ENCODE measurements around the gene EIF5A. TPM values are rescaled to one million over a fixed set of nuclear protein-coding genes. Genes with fewer than 3 reads are reported as not detected.

Gene EIF5A
- total and polyA plus RNA-seq, 4 donors: 198 to 280 (median 228) TPM

DNA sequence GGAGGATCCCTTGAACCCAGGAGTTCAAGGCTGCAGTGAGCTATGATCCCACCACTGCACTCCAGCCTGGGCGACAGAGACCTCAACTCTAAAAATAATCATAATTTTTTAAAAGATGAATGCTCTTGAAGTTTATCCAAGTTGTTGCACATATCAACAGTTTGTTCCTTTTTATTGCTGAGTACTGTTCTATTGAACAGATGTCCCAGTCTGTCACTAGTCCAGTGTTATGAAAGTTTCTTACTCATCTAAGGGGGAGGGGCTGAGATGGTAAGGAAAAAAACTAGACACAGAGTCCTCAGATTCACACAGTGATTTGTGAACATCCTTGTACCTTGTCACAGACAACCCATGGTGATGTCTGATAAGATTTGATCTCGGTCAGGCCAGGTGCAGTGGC, 32.8 kb downstream of the EIF5A start:
- ATAC-seq (ENCODE audit: low FRiP score): no peak
- DNase-seq: no peak
- WGBS, 2 donors: 72 to 75% methylated on average over 2 of the region's 2 CpGs
- intact Hi-C loops (cut with DNase I): no loop called here
- Histone ChIP-seq H3K27me3 (ENCODE audit: control insufficient read depth in 1 of 2, insufficient read depth in 2 of 2, low read length in 1 of 2) (no peaks in the 10 kb centered on the region), H3K27ac (ENCODE audit: low read depth in 1 of 2, low read length in 2 of 2) (no peak overlapping the region), H3K4me1 (ENCODE audit: control insufficient read depth in 1 of 2, insufficient read depth in 2 of 2, low read length in 2 of 2) (no peaks in the 10 kb centered on the region), H3K36me3 (ENCODE audit: control insufficient read depth in 1 of 2, insufficient read depth in 2 of 2, low read length in 1 of 2) (no peaks in the 10 kb centered on the region), H3K4me3 (ENCODE audit: low read length in 2 of 2) (no peak overlapping the region), H3K9me3 (ENCODE audit: control insufficient read depth, low read length) (no peaks in the 10 kb centered on the region)

- 93% methylated on average over 13 of the region's 13 CpGs for WGBS, 2 donors
- no peak overlapping the region for H3K4me3 ChIP-seq (ENCODE audit: low read length in 2 of 2)
- H3K27ac ChIP-seq (ENCODE audit: low read depth in 1 of 2, low read length in 2 of 2): no peak overlapping the region
- H3K36me3 ChIP-seq (ENCODE audit: control insufficient read depth in 1 of 2, insufficient read depth in 2 of 2, low read length in 1 of 2): no peaks in the 10 kb centered on the region
- intact Hi-C loops (cut with DNase I): no loop called here
- ATAC-seq (ENCODE audit: low FRiP score) (no peak), DNase-seq (no peak)
- H3K9me3 ChIP-seq (ENCODE audit: control insufficient read depth, low read length): no peaks in the 10 kb centered on the region
- H3K4me1 ChIP-seq (ENCODE audit: control insufficient read depth in 1 of 2, insufficient read depth in 2 of 2, low read length in 2 of 2): no peaks in the 10 kb centered on the region
- H3K27me3 ChIP-seq (ENCODE audit: control insufficient read depth in 1 of 2, insufficient read depth in 2 of 2, low read length in 1 of 2): no peaks in the 10 kb centered on the region
Observed at GRCh38 chr17:7341842-7342241, 34.4 kb downstream of the EIF5A start.

DNA sequence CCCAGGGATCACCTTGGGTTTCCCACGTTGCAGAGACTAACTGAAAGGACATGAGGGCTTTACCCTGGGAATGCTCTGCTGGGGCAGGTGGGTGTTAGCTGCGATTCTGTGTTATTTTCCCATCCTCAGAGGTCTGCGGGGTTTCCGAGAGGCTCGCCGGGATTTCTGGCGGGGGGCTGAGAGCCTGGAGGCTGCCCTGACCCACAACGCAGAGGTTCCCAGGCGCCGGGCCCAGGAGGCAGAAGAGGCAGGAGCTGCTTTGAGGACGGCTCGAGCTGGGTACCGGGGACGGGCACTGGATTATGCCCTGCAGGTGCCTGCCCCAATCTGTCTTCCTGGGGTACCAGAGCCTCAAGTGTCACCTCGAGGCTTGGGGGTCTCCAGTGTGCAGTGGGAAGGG, 35.8 kb downstream of the EIF5A start:
- 71 to 72% methylated on average over 15 of the region's 15 CpGs for WGBS, 2 donors
- intact Hi-C loops (cut with DNase I): no loop called here
- DNase-seq (peak in 1 of 2 donors; percentile 46), ATAC-seq (ENCODE audit: low FRiP score) (no peak)
- Histone ChIP-seq H3K27me3 (ENCODE audit: control insufficient read depth in 1 of 2, insufficient read depth in 2 of 2, low read length in 1 of 2) (no peaks in the 10 kb centered on the region), H3K4me3 (ENCODE audit: low read length in 2 of 2) (no peak overlapping the region), H3K27ac (ENCODE audit: low read depth in 1 of 2, low read length in 2 of 2) (no peak overlapping the region), H3K4me1 (ENCODE audit: control insufficient read depth in 1 of 2, insufficient read depth in 2 of 2, low read length in 2 of 2) (no peaks in the 10 kb centered on the region), H3K9me3 (ENCODE audit: control insufficient read depth, low read length) (no peaks in the 10 kb centered on the region), H3K36me3 (ENCODE audit: control insufficient read depth in 1 of 2, insufficient read depth in 2 of 2, low read length in 1 of 2) (no peaks in the 10 kb centered on the region)

- no peaks in the 10 kb centered on the region for H3K27me3 ChIP-seq (ENCODE audit: control insufficient read depth in 1 of 2, insufficient read depth in 2 of 2, low read length in 1 of 2)
- no peaks in the 10 kb centered on the region for H3K36me3 ChIP-seq (ENCODE audit: control insufficient read depth in 1 of 2, insufficient read depth in 2 of 2, low read length in 1 of 2)
- H3K4me3 ChIP-seq (ENCODE audit: low read length in 2 of 2): no peak overlapping the region
- H3K4me1 ChIP-seq (ENCODE audit: control insufficient read depth in 1 of 2, insufficient read depth in 2 of 2, low read length in 2 of 2): no peaks in the 10 kb centered on the region
- H3K9me3 ChIP-seq (ENCODE audit: control insufficient read depth, low read length): no peaks in the 10 kb centered on the region
- intact Hi-C loops (cut with DNase I): loop anchor here in 1 of 2 donors (5.0 kb wide), 1 partner anchor 65 kb away; the partner anchor contains the start of gene SLC2A4
- DNase-seq: no peak
- WGBS, 2 donors: 53 to 58% methylated on average over 18 of the region's 18 CpGs
- no peak overlapping the region for H3K27ac ChIP-seq (ENCODE audit: low read depth in 1 of 2, low read length in 2 of 2)
- ATAC-seq (ENCODE audit: low FRiP score): no peak
Observed at GRCh38 chr17:7346761-7347614, 39.6 kb downstream of the EIF5A start.

DNA sequence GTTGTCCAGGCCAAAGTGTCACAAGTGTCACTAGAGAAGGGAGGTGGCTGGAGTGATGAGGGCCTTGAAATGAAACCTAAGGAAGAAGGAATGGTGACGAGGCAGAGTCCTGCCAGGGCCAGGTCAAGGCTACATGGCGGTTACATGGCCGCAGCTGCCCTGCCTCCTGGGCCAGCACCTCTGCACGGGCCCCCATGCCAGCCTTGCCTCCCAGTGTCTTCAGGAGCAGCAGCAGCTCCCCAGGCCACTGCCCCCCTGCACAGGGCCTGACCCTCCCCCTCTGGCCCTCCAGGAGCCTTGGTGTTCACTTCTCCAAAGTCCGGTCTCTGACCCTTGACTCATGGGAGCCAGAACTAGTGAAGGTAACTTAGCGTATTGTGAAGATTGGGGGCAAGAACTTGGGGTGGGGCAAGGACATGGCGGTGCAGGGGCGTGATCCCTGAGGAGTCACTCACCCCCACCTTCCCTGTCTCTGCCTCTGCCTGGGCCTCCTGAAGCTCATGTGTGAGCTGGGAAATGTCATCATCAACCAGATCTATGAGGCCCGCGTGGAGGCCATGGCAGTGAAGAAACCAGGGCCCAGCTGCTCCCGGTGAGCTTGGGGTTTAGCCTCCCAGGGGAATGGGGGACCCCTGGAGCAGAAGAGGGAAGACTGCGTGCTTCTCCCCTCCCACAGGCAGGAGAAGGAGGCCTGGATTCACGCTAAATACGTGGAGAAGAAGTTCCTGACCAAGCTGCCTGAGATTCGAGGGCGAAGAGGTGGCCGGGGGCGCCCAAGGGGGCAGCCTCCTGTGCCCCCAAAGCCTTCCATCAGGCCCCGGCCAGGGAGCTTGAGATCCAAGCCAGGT, 40.4 kb downstream of the EIF5A start:
- Histone ChIP-seq H3K9me3 (ENCODE audit: control insufficient read depth, low read length) (no peaks in the 10 kb centered on the region), H3K36me3 (ENCODE audit: control insufficient read depth in 1 of 2, insufficient read depth in 2 of 2, low read length in 1 of 2) (no peaks in the 10 kb centered on the region), H3K27ac (ENCODE audit: low read depth in 1 of 2, low read length in 2 of 2) (no peak overlapping the region), H3K27me3 (ENCODE audit: control insufficient read depth in 1 of 2, insufficient read depth in 2 of 2, low read length in 1 of 2) (no peaks in the 10 kb centered on the region), H3K4me1 (ENCODE audit: control insufficient read depth in 1 of 2, insufficient read depth in 2 of 2, low read length in 2 of 2) (no peaks in the 10 kb centered on the region), H3K4me3 (ENCODE audit: low read length in 2 of 2) (no peak overlapping the region)
- DNase-seq (no peak), ATAC-seq (ENCODE audit: low FRiP score) (no peak)
- intact Hi-C loops (cut with DNase I): loop anchor here (2.0 to 5.0 kb wide), 2 partner anchors 17 to 66 kb away; partner anchors contain the start of gene SLC2A4 (in 1 of the 2)
- 60 to 65% methylated on average over 19 of the region's 19 CpGs for WGBS, 2 donors

DNA sequence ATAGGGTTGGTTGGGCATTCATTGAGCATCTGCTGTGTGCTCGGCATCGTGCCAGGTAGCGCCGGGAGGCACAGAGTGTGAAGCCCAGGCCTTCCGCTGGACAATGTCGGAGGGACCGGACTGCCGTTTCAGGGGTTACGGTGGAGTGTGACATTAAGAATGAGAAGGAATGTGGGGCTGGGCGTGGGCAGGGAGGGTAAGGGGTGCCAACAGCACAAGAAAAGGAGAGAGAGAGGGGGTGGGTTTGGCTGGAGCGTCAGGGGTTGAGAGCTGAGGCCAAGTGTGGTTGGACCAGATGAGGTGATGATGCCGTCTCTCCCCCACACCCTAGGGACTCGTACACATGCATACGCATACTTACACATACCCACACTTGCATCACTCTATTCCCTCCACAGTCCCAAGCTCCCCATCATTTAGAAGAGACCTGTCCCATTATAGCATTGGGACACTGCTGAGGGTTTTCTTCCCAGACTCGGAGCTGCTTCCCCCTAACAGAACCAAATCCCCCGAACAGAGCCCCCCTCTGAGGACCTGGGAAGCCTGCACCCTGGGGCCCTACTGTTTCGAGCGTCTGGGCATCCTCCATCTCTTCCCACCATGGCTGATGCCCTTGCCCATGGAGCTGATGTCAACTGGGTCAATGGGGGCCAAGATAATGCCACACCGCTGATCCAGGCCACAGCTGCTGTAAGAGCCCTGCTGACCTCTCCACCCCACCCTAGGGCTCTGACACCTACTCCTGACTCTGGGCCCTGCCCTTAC, 41.2 kb downstream of the EIF5A start:
- no peak for DNase-seq
- Histone ChIP-seq H3K9me3 (ENCODE audit: control insufficient read depth, low read length) (no peaks in the 10 kb centered on the region), H3K4me3 (ENCODE audit: low read length in 2 of 2) (no peak overlapping the region), H3K27ac (ENCODE audit: low read depth in 1 of 2, low read length in 2 of 2) (no peak overlapping the region), H3K4me1 (ENCODE audit: control insufficient read depth in 1 of 2, insufficient read depth in 2 of 2, low read length in 2 of 2) (peaks cover 0 to 7% of the 10 kb centered on the region in 2 donors), H3K27me3 (ENCODE audit: control insufficient read depth in 1 of 2, insufficient read depth in 2 of 2, low read length in 1 of 2) (no peaks in the 10 kb centered on the region), H3K36me3 (ENCODE audit: control insufficient read depth in 1 of 2, insufficient read depth in 2 of 2, low read length in 1 of 2) (no peaks in the 10 kb centered on the region)
- 53 to 58% methylated on average over 19 of the region's 19 CpGs for WGBS, 2 donors
- intact Hi-C loops (cut with DNase I): loop anchor here (2.0 to 5.0 kb wide), 2 partner anchors 18 to 66 kb away; partner anchors contain the start of gene SLC2A4 (in 1 of the 2)
- ATAC-seq (ENCODE audit: low FRiP score): no peak

- Histone ChIP-seq H3K36me3 (ENCODE audit: control insufficient read depth in 1 of 2, insufficient read depth in 2 of 2, low read length in 1 of 2) (no peaks in the 10 kb centered on the region), H3K27me3 (ENCODE audit: control insufficient read depth in 1 of 2, insufficient read depth in 2 of 2, low read length in 1 of 2) (no peaks in the 10 kb centered on the region), H3K27ac (ENCODE audit: low read depth in 1 of 2, low read length in 2 of 2) (peak within 1 kb of the TSS; percentile 87 to 95), H3K9me3 (ENCODE audit: control insufficient read depth, low read length) (no peaks in the 10 kb centered on the region), H3K4me3 (ENCODE audit: low read length in 2 of 2) (peak within 1 kb of the TSS; percentile 60 to 84), H3K4me1 (ENCODE audit: control insufficient read depth in 1 of 2, insufficient read depth in 2 of 2, low read length in 2 of 2) (peaks cover 0 to 7% of the 10 kb centered on the region in 2 donors)
- WGBS, 2 donors: 0 to 2% methylated on average over 56 to 91 of the region's 91 CpGs
- ATAC-seq (ENCODE audit: low FRiP score): peak; percentile 85
- intact Hi-C loops (cut with DNase I): loop anchor here (1.0 to 10.0 kb wide), 5 partner anchors 23 to 213 kb away; partner anchors contain the start of genes FGF11 (in 1 of the 2), NEURL4 (in 1 of the 2), SENP3 (in 1 of the 2) and TMEM102 (in 1 of the 2)
- DNase-seq: peak; percentile 95 to 97
Observed at GRCh38 chr17:7351665-7352502, 44.5 kb downstream of the EIF5A start, which contains the start of gene KCTD11. TSS of gene KCTD11 (plus strand) at chr17:7352162.
